Upper lobe of left lung (tissue), 4 donors: ENCODE data around the gene PPP1CA.

Experiments used
- POLR2A ChIP-seq, 4 donors: fragments of 450-650 bp; IDR thresholded peaks; one replicate each; pipeline ENCODE4 v1.5.1; 2016 to 2017; ENCODE audit warnings: antibody characterized with exemption in 4 of 4, mild to moderate bottlenecking in 2 of 4
- POLR2AphosphoS5 ChIP-seq, 2 donors: sonication (generic); formaldehyde crosslinking; IDR thresholded peaks; one replicate each; pipeline ENCODE4 v1.5.1; 2017; ENCODE audit warnings: antibody characterized with exemption in 2 of 2
- TF ChIP-seq, protein P1 (sequence below), 6 experiments: fragments of 450-650 bp in 4 of 6; fragments of 200-600 bp in 2 of 6; sonication (generic) in 2 of 6; IDR thresholded peaks; one replicate each; pipeline ENCODE4 v1.5.1; 2016 to 2019; ENCODE audit warnings: antibody characterized with exemption in 6 of 6

DNA sequence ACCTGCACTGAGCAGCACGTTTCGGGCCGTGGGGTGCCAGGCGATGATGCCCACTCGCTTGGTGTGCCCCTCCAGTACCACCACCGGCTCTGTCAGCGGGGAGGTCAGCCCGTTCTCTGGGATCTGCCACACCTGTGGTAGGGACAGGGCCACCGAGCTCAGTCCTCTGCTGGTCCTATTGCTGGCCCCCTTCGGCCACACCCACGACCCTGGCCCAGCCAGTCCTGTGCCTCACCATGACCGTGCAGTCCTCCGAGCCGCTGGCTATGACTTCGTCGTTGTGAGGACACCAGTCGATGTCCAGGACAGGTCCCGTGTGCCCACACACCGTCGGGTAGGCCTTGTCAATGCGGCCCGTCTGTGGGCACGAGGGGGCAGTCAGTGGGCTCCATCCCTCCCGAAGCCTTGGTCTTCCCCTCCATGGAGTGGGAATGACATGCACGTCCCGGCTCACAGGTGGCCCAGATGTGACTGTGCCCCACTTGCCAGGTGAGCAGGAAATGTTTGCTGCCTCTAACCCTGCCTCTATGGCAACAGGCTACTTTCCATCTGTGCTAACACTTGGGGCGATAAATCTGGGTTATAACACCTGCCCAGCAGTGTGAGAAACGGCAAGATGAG is 40.2 kb upstream of the PPP1CA start:
- TF ChIP-seq POLR2A (IDR thresholded peaks at IDR 0.05) (no peak), POLR2AphosphoS5 (IDR thresholded peaks at IDR 0.05) (no peak)
- TF ChIP-seq, protein P1, sequence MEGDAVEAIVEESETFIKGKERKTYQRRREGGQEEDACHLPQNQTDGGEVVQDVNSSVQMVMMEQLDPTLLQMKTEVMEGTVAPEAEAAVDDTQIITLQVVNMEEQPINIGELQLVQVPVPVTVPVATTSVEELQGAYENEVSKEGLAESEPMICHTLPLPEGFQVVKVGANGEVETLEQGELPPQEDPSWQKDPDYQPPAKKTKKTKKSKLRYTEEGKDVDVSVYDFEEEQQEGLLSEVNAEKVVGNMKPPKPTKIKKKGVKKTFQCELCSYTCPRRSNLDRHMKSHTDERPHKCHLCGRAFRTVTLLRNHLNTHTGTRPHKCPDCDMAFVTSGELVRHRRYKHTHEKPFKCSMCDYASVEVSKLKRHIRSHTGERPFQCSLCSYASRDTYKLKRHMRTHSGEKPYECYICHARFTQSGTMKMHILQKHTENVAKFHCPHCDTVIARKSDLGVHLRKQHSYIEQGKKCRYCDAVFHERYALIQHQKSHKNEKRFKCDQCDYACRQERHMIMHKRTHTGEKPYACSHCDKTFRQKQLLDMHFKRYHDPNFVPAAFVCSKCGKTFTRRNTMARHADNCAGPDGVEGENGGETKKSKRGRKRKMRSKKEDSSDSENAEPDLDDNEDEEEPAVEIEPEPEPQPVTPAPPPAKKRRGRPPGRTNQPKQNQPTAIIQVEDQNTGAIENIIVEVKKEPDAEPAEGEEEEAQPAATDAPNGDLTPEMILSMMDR (IDR thresholded peaks at IDR 0.05): no peak
